Measurements from ENCODE around the gene STAT4.

STAT4 gene

DNA sequence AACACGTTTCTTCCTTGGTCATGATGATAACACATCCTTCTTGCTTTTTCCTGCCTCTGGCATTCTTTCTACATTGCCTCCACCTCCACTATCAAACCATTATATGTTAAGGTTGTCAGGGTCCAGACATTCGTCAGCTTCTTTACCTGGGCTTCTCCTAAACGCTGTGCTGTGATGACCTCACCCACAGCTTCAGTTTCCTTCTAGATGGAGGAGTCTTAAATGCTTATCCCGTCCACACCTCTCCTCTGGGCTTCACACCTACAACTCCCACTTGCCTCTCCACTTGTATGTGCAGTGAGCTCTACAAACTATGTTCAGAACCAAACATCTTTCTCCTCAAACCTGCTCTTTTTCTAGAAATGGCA lies 136.2 kb downstream of the STAT4 start:
- DNase-seq (ENCODE audit: low spot score) = no peak

GRCh38 chr2:191013932-191014652 lies 136.7 kb downstream of the STAT4 start, which contains the start of gene STAT1:
TSS of gene STAT1 (minus strand) at chr2:191014171. CDS start at chr2:191010003, 4,168 bp downstream.
- DNase-seq (ENCODE audit: low spot score) = peak; percentile 85

GRCh38 chr2:191013682-191013931 lies 137.2 kb downstream of the STAT4 start:
- DNase-seq (ENCODE audit: low spot score) = peak; percentile 63

DNA sequence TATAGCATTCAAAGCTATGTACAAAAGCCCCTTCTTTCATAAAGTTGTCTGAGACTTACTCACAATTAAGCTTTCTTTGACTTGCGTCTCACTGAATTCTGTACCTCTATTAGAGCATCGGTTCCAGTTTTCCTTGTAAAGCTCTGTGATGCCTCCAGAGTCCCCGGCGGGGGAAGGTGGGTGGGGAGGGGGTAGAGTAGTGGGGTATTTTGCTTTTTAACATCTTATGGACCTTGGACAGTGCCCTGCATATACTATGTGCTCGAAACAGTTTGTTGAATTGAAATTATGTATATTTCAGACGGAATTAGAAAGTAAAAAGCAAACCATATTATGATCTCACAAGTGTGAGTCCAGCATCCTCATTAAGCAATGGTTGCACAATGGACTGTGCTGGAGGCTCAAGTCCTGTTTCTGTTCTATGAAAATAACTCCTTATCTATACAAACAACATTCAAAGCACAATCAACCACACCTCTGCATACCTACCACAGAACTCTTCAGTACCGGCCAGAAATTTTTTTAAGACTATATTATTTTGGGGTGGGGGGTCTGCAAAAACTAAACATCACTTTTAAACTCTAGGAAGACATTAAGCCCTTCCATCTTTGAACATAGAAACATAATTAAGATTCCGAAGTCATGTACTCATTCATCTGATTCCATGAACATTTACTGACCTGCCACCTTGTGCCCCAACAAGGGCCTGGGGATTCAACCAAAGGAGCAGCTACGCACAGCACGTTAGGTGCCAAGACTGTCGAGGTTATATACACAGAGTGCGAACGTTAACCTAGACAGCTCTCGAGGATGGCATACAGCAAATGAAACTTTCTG lies 137.7 kb downstream of the STAT4 start:
- DNase-seq (ENCODE audit: low spot score) = no peak

DNA sequence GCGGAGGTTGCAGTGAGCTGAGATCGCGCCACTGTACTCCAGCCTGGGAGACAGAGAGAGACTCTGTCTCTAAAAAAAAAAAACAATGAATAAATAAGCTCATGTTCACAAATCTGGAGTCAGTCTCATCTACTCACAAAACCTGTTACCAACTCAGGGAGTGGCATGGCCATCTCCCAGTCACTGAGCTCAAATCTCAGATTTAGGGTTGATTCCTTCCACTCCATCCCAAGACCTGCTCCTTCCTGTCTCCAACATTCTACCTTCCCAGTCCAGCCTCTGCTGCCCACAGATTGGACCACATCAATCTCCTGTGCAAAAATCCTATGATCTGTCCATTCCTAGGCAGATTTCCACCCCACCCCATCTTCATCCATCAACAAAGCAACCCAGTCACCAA lies 138.4 kb downstream of the STAT4 start:
- DNase-seq (ENCODE audit: low spot score) = no peak

DNA sequence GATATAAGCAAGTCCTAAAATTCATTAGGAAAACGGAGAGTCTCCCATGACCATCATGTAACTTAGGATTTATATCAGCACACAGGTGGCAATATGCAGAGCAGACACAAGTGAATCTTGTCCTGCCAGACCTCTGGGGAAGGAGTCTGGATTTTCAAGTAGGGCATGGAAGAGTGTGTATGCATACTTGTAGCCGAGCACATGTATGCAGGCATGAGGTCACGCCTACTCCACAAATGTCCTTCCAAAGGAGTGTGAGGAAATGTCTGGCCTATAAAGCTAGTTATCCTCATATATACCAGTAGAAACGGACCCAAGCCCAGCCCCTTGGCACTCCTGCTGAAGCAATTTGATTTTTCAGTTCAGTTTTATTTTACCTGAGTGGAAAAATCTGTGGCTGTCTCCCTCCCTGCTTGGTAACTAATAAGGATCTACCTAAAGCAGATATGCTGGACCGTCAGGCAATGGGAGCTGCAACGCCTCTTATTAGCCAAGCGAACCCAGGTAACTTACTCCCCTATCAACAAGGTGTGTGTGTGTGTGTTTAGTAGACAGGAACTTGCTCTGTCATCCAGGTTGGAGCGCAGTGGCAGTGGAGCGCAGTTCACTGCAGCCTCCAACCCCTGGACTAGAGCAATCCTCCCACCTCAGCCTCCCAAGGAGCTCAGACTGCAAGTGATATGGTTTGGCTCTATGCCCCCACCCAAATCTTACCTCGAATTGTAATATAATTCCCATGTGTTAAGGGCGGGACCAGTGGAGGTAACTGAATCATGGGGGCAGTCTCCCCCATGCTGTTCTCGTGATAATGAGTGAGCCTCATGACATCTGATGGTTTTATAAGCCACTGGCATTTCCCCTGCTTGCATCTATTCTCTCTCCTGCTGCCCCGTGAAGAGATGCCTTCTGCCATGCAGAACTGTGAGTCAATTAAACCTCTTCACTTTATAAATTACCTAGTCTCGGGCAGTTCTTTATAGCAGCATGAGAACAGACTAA lies 139.6 kb downstream of the STAT4 start:
- DNase-seq (ENCODE audit: low spot score) = no peak

GRCh38 chr2:191009541-191010374 lies 141.0 kb downstream of the STAT4 start:
- DNase-seq (ENCODE audit: low spot score) = no peak

DNA sequence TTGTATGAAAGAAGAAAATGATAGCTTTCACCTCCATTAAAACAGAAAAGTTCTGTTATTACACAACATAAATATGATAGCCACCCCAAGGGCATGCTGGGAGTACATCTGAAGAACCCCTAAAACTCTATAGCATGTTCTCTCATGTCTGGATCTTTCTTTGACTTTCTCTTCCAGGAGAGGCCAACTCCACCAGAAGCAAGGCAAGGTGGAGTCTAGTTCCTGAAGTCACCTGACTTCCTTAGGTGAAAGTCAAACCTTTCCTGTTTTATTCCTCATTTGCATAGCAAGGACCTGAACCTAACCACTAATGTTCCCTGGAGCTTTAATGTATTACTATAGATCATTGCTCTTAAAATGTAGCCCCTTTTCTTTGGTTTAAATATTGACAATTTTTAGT lies 142.5 kb downstream of the STAT4 start:
- DNase-seq (ENCODE audit: low spot score) = no peak

- no peak for DNase-seq (ENCODE audit: low spot score)
Observed at GRCh38 chr2:191006997-191007783, 143.6 kb downstream of the STAT4 start.

DNA sequence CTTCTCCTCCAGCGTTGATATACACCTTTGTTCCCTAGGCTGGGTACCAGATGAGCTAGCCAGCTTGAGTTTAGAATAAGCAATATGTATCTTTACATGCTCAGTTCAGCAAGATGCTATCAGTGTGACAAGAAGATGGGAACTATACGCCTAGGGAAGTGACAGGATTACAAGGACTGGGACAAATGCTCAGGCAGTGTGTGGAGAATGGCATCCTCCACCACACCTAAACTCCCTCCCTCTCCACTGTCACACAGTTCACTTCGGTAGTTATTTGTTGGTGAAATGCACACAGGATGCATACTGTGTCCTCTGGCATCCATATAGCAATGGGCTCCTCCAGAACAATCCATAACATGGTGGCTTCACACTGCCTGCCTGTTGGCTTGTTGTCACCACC lies 144.5 kb downstream of the STAT4 start:
- DNase-seq (ENCODE audit: low spot score) = no peak

DNA sequence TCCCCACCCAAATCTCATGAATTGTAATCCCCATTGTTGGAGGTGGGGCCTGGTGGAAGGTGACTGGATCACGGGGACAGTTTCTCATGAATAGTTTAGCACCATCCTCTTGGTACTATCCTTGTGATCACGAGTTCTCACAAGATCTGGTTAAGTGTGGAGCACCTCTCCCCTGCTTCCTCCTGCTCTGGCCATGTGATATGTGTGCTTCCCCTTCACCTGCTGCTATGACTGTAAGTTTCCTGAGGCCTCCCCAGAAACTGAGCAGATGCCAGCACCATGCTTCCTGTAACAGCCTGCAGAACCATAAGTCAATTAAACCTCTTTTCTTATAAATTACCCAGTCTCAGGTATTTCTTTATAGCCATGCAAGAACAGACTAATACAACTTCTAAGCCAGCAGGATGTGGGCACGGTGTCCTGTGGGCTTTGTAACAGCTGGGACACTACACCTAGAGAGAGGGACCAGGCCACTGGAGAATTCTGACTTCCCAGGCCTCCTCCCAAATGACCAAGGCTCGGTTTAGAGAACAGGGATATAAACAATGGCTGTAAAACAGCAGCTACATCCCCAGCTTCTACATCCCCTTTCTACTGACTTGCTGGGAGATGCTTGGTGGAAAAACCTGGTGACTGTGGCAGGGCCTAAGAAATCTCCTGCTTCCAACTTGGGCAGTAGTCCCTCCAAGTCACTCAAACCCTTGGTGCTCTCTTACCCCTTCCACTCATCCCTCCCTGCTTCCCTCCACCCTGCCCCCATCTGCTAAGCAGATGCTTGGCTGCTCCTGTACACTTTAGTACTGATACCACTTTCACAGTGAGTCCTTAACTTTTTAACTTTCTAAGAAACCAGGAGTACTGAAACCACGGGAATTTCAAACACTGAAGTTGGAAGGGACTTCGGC lies 147.1 kb downstream of the STAT4 start:
- DNase-seq (ENCODE audit: low spot score) = no peak

DNA sequence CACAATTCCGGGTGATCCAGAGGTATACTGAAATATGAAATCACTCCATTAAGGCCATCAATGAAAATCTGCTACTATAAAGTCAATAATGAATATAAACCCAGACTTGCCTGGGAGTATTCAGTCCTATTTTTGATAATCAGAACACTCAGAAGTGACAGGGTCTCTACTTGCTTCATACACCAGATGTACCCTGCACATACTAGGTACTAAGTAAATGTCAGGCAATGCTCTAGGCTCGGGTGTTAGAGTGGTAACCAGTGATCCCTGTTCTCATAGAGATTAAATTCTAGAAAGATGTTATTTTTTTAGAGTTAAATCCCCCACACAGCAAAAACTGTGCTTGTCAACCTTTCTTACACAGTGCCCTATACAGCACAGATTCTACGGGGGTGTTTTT lies 149.2 kb downstream of the STAT4 start:
- no peak for DNase-seq (ENCODE audit: low spot score)

DNA sequence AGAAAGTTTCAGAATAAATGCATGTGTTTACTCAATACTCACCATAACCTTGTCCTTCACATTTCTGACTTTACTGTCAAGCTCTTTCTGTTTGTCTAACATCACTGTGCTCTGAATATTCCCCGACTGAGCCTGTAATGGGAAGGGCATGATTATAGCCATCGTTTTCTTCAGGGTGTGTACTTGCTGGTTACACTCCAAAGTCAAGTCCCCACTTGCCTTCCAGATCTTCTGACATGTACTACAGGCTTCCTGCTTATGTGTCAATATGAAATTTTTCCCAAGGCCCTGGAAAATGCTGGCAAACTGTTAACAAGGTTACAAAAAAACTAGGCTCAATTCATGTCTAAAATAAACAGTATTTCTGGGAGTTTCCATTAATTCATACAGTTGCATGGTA lies 149.8 kb downstream of the STAT4 start:
- no peak for DNase-seq (ENCODE audit: low spot score)

- DNase-seq (ENCODE audit: low spot score) = no peak
Observed at GRCh38 chr2:190999949-191000665, 150.7 kb downstream of the STAT4 start.

DNA sequence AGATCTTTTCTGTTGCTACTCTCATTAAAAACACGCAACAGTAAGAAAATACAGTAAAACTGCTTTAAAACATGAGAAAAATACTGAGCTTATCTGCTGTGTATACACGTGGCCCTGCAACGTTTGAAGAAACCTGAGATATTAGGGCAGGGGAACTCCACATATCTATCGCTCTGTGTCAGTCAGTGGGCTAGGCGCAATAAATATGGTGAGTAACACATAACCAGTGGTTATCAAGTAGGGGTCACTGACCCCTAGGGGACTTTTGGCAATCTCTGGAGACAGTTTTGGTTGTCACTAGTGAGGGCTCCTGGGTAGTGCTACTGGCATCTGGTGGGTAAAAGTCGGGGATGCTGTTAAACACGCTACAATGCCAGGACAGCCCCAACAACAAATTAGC lies 151.7 kb downstream of the STAT4 start:
- DNase-seq (ENCODE audit: low spot score) = no peak

DNA sequence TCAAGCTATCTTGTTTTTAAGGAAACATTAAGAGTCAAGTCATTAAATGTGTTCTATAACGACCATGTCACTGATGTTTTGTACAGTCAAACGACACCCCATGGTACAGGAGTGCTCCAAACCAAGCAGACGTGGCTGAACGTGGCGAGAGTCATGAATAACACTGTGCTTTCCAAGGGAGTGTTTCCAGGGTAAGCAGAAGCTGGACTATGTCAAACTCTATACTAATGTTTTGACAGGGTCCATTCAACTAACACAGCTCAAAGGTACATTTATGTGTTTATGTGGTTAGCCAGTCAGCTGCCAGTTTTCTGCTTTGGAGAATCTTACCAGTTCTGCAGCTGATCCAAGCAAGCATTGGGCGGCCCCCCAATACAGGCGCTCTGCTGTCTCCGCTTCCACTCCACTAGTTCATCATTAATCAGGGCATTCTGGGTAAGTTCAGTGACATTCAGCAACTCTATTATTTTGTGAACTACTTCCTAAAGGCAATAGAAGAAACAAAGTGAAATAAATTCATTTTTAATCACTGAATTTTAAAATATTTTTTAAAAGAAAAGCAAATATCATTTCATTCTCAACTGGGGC lies 153.2 kb downstream of the STAT4 start:
- DNase-seq (ENCODE audit: low spot score) = no peak

DNA sequence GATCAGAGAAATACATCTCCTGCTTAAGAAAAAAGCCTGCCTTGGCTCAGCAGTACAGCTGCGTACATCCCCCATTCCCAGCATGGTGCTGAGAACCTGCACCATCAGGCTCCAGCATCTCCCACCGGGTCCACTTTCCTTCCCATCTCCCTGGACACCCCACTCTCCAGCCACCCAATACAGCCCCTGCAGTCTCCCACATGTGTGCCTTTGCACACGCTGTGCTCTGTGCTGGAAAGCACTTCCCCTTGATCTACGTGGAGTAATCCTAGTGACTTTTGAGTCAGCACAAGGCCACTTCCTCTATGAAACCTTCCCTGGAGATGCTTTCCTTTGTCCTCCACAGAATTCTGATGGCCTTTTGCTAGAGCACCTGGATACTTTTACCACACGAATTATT lies 153.8 kb downstream of the STAT4 start:
- DNase-seq (ENCODE audit: low spot score) = no peak

- no peak for DNase-seq (ENCODE audit: low spot score)
Observed at GRCh38 chr2:190996338-190996946, 154.4 kb downstream of the STAT4 start.

Data from pons (tissue), 1 donor.